Renal cortical epithelial cell (primary cell): ENCODE measurements around the gene DDX42. TPM values are rescaled to one million over a fixed set of nuclear protein-coding genes. Genes with fewer than 3 reads are reported as not detected.

Source experiments
- DNase-seq: peaks from one replicate; pipeline ENCODE4 v3.0.0-alpha.2; 2011; ENCODE audit warnings: low read depth
- total RNA-seq: library from RNA; depleted of rRNA; stranded (reverse); fragments of >200 nt; gene quantifications from 2 replicates; pipeline ENCODE4 v1.2.3, GENCODE V29; 2014

The DDX42 gene
- total RNA-seq, 1 donor from 2014 or later: 135 TPM

DNA sequence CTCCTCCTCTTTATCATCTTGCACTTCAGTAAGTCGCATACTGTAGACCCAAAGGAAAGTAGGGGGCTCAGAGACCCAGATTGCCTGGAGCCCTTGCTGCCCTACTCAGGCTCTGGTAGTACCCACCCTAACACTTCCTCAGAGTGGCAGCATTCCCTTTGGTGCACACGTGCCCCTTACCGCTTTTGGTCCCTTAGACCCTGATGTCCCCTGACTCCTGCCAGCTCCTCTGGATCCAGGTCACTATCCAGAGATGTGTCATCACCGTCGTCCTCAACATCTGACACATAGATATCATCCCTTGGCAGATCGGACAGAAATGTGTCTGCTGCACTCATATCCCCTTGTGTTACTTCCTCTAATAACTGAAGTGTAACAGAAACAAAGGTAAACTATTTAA is 47.8 kb downstream of the DDX42 start:
- DNase-seq: no peak

DNA sequence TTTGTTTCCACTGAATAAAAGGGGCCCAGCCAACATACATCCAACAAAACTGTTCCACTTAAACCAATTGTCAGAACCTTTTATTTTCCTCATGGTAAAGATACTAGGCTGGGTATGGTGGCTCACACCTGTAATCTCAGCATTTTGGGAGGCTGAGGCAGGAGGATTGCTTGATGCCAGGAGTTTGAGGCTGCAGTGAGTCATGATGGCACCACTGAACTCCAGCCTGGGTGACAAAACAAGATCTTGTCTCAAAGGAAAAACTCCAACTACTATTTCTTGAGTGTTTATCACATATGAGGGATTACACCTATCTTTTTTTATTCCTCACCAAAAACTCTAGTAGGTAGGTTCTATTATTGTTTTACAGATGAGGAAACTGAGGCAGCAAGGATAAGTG is 48.6 kb downstream of the DDX42 start:
- no peak for DNase-seq

DNA sequence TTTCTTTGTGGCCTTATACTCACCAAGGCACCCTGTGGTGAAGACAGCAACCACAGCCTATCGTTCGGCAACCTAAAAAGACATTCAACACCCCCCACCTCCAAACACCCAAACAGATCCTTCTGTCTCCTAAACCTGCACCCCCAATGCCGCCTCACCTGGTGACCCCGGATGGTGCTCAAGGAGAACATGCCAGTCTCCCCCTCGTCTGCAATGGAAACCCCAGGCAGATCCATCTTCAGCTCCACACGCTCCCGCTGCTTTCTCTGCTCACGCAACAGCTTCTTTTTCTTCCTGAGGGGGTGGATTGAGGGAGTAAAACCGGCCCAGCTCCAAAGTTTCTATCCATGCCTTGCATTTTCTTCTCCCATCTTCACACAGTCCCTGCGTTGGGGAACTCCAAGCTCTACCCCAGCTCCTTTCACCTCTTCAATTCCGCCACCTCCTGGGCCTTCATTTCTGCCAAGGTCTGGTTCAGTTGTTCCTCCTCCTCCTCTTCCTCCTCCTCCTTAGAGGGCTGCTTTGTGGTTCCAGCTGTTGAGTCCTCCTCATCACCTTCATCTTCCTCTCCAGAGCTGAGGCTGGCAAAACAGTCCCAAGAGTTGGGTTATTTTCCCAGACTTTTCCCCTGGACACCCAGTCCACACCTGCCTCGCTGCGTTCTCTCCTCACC is 49.8 kb downstream of the DDX42 start:
- DNase-seq: no peak

DNA sequence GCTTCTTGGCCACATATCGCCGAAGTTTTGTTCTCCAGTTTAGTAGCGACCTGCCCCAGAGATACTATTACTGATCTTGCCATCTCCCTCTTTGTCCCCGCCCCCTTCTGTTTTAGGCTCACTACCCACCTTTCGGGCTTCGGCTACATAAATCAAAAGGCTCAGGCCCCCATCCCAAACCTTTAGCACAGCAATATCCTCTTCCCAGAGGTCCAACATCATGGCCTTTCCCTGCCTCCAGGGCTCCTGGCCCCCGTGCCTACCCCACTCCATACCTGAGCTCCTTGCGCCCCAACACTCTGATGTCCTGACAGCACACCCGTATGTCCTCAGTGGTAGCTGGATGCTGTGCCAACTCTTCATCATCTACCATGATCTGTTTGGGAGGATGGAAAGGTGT is 50.4 kb downstream of the DDX42 start:
- no peak for DNase-seq

DNA sequence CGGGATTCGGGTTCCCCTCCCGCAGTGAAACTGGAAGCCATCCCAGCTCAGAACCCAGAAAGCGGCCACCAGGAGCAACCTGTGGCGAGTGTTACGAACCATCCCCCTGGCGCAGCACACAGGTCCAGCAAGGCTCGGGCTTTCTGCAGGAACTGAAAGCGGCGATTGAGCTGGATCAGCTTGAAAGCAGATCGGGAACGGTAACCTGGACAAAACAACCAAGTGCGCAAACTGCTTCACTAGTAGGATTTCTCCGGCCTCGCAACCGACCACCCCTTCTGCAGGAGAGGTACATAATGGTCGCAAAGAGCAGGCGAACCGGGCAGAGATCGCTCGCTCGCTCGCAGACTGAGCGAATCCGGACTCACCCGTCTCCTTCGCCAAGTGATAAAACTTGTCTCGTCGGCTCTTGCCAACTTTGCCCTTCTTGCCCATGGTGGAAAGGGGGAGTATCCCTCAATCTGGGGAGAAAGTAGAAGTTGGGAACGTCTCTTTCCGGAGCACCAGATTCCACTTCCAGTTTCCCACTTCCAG is 52.6 kb downstream of the DDX42 start:
- peak; percentile 26 for DNase-seq

DNA sequence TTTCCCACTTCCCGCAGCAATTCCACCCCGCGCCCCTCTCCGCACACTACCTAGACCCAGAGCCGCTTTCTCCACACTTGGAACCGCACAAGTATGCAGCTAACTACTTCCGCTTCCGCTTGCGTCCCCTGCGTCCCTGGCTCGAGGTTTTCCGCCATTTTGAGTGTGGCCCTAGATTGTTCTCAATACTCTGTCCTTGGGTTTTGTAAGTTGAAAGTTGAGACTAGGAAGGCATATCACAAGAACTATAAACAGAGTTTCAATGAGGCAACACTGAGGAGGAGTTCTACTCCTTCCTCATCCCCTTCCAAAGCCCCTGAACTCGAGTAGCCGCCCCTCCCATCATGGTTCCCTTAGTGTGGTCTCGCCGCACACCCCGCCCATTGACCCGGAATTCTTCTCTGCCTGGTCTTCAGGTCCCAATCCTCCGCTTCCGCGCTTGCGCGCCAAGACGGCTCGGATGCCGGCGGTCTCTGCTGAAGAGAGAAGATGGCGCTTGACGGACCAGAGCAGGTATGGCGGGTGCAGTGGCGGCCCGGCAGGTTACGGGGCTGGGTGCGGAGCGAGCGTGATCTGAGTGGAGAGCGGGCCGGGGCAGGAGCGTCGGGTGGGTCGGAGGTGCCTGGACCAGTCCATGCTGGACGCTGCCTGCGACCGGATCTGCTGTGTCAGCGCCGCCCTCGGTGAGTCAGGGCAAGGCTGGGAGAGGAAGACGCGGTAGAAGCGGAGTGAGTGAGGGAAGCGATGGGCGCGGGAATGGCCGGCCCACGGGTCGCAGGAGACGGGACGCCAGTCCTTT is 53.2 kb downstream of the DDX42 start, which contains the start of the genes FTSJ3 and PSMC5:
TSS of gene FTSJ3 (minus strand) at position 662 of the 799 bp plus-strand sequence. CDS start 761 bp downstream, outside the sequence.
TSS of gene PSMC5 (plus strand) at position 430 of the 799 bp plus-strand sequence. CDS start at position 490, 60 bp downstream.
- peak; percentile 93 for DNase-seq

DNA sequence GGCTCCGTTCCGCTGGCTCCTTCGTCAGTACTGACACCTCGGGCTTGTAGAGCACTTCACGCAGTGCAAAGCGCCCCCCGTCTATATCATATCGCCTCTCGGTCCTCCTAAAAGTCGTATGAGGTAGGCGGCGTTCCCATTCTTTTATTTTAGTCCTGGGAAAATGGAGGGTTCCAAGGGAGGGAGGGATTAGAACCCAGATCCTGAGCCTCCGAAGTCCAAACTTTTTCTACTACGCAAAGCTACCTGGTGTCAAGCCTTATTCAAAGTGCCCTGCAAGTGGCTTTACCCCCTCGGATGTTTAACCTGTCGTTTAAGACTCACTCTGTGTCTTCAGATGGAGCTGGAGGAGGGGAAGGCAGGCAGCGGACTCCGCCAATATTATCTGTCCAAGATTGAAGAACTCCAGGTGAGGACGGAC is 53.8 kb downstream of the DDX42 start:
- no peak for DNase-seq

DNA sequence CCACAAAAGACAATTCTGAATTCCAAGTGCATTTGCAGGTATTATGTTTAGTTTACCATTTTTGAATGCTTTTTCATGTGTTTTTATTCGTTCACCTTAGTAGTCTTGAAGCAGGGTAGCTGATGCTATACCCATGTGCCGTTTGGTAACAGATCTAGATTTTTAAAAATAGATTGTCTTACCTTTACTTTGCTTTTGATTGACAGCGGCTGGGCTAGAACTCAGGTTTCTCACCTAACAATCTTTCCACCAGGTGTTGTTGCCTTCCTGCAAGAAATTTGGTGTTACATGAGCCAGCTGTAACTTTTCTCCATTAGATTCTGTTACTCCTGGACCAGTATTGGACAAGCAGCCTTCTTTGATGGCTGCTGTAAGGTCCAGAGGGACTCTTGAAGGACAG is 55.0 kb downstream of the DDX42 start:
- no peak for DNase-seq

DNA sequence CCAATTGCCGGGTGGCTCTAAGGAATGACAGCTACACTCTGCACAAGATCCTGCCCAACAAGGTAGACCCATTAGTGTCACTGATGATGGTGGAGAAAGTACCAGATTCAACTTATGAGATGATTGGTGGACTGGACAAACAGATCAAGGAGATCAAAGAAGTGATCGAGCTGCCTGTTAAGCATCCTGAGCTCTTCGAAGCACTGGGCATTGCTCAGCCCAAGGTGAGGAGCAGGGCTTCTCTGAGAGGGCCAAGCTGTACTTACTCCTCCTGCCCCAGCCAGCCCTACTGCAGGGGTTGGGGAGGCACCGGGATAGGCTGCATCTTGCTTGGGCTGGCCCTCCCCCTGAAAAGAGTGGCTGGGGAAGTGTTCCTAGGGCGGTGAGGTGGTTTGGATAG is 56.3 kb downstream of the DDX42 start:
- DNase-seq: no peak

DNA sequence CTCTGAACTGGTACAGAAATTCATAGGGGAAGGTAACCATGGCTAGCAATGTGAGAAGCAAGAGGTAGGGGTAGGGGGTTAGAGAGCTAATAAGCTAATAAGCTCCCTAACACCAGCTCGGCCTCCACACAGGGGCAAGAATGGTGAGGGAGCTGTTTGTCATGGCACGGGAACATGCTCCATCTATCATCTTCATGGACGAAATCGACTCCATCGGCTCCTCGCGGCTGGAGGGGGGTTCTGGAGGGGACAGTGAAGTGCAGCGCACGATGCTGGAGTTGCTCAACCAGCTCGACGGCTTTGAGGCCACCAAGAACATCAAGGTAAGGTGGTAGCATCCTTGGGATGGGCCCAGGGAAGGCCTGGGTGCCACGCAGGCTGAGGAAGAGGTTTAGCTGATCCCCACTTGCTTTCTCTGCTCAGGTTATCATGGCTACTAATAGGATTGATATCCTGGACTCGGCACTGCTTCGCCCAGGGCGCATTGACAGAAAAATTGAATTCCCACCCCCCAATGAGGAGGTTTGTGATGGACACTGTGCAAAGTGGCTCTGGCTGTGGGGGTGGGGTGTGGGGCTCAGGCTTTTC is 57.0 kb downstream of the DDX42 start:
- DNase-seq: no peak

DNA sequence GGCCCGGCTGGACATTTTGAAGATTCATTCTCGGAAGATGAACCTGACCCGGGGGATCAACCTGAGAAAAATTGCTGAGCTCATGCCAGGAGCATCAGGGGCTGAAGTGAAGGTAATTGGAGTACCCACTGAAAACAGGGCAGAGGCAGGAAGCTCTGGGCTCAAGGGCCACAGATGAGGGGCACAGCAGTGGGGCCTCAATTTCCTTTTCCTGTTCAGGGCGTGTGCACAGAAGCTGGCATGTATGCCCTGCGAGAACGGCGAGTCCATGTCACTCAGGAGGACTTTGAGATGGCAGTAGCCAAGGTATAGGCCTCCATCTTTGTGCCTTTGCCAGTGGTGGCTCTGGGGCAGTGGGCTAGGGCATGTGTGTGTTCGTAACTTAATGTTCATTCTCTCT is 57.5 kb downstream of the DDX42 start:
- DNase-seq: no peak

DNA sequence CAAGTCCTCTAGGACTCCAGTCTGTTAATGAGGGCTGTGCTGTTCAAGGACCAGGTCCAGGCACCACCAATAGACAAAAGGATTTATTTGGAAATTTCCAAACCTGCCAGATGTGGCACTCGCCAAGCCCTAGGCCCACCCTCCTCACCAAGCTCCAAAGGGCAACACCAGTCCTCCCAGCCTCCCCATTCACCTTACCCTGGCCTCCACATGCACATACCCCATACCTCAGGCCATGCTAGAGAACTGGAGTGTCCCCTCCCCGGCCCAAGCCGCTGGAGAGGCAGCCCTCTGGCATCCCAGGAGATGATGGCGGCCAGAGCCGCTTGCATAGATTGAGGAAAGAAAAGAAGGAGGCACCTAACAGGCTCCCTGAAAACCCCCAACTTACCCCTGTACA is 58.0 kb downstream of the DDX42 start:
- no peak for DNase-seq

DNA sequence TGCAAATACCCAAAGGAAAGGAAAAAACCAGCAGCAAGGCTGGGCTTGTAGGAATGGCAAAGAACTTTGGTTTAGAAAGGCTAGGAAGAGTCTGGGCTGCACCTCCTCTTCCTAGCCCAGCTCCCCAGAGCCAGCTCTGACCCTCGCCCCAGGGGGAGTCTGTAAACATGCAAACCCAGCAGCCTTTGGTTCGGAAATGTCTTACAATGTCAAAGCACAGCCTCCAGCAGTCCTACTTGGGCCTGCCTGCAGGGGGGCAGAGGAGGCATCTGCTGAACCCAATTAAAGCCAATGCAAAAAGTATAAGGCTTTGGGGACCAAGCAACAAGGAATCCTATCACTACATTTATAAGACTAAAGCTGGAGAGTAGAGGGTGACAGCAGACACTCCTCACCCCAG is 58.5 kb downstream of the DDX42 start:
- DNase-seq: no peak

DNA sequence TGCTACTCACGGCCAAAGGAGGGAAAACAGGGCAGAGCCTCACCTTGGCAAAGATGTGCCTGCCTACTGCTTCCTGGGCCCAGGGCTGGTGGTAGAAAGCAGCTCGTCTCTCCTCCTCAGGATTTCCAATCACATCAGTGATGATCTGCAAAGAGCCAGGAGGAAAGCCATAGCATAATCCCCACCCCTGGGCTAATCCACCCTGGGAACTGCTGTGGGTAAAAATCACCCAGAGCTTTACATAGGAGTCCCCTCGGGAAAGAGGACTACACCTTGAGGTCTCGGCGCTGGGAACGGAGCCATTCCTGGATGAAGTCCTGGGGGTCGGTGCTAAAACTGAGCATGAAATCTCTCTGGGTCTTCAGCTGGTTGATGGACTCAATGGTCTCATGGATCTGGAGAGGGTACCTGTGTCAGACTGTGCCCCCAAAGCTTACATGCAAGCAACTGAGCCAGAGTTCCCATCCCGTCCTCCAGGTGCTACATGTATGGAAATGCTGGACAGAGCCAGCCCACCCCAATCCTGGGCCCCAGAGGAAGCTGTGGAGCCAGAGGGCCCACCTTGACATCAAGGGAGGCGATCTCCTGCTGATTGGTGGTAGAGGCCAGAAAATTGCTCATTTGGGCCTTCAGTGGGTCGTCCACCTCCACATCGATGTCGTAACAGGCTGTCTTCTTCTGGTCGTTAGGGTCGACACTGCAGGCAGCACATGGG is 59.2 kb downstream of the DDX42 start:
- no peak for DNase-seq

DNA sequence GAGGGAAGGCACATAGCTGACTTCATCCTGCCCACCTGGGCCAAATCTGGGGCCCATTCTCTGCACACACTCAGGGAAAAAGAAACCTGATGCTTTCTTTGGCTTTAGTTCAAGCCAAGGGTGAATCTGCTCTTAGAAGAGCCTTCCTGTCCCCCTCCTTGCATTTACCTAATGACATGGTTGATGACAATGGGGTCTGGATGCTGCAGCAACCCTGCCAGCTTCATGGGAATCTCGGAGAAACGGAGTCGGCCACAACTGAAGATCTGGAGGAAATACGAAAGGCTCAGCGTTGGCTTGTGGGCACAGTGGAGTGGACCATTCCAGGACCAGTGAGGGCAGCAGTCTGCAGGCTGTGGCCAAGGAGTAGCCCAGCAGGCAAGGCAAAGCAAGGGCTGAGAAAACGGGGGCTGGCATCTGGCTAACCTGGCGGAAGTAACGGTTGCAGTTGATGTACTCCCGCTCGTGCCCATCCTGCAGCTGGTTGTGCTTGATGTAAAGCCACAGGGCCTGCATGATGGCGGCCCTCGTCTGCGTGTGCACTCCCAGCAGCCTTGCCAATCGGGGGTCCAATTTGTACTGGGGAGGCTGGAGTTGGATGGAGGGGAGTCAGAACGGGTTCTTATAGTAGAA is 59.9 kb downstream of the DDX42 start:
- DNase-seq: no peak

DNA sequence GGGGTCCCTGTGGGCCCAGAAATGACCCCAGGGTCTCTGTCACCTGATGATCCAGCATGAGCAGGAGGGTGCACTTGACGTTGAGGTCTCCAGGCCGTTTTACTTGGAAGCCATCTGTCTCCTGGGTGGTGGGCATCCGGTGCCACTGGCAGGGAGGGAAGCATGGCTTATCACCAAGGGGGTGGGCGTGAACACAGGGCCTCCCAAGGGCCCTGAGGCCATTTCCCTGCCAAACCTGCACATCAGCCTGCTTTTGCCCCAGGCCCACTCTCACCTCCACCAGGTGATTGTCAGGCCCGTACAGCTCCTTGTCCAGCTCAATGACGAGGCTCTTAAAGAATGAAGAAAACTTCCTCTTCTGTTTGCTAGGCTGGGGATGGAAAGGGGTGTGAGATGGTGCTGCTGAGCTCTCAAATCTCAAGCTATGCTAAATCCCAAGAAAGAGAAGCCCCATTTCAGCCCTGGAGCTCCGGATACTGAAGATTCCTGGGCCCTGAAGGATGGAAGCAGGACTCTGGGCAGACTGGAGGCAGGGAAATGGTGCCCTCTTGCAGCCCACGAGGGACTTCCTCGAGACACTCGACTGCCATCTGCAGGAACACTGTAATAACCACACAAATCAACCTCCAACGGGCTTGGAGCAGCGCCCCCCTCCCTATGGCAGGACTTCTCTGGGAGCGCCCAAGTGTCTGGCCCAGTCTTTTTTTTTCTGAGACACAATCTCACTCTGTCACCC is 60.6 kb downstream of the DDX42 start:
- peak; percentile 85 for DNase-seq

DNA sequence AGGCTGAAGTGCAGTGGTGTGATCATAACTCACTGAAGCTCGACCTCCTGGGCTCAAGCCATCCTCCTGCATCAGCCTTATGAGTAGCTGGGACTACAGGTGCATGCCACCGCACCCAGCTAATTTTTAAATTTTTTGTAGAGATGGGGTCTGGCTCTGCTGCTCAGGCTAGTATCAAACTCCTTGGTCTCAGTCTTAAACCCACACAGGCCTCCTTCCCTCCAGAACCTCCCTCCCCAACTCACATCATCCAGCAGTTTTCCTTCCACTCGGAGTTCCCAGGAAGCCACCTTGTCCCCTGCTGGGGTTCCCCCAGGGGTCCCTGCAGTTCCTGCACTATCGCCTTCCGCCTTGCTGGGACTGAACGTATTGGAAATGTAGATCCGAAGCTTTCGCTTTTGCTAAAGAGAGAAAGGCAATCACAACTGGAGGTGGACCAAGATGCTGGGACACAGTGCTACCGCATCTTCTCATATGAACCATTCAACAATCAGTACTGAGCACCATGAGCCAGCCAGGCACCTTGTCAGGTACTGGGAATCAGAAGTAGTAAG is 61.3 kb downstream of the DDX42 start:
- no peak for DNase-seq

DNA sequence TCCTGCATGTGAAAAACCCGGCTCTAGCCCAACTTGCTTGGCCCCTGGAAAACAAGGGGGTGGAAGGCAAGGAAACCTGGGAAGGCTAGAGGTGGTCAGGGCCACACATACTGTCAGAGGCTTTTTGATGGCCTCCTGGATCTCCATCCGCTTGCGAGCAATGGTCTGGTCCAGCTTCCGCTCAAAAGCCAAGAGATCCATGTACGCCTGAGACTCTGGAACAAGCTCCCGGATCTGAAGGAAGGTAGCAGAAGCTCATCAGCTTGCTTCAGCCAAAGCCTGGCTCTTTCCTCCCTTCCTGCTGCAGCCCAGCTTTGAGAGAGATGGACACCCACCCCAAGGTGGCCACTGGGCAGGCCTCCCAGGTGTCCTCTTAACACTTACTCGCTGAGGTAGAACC is 62.8 kb downstream of the DDX42 start:
- DNase-seq: no peak

DNA sequence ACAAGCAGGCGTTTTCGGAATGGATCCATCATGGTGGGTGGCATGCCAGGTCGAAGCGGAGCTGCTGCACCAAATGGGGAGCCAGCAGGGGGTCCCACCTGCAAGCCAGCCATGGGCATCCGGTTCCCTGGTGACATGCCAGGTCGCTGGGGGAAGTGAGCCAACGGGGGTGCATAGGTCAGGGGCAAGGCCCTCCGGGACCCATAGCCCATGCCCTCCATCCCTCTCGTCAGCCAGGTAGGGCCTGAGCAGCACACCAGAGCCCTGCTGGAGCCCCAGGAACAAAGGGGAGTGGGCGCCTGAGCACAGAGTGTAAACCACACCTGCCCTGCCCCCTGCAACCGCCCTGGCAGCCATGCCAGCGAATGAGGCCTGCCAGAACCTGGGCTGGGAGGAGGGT is 63.5 kb downstream of the DDX42 start:
- no peak for DNase-seq

DNA sequence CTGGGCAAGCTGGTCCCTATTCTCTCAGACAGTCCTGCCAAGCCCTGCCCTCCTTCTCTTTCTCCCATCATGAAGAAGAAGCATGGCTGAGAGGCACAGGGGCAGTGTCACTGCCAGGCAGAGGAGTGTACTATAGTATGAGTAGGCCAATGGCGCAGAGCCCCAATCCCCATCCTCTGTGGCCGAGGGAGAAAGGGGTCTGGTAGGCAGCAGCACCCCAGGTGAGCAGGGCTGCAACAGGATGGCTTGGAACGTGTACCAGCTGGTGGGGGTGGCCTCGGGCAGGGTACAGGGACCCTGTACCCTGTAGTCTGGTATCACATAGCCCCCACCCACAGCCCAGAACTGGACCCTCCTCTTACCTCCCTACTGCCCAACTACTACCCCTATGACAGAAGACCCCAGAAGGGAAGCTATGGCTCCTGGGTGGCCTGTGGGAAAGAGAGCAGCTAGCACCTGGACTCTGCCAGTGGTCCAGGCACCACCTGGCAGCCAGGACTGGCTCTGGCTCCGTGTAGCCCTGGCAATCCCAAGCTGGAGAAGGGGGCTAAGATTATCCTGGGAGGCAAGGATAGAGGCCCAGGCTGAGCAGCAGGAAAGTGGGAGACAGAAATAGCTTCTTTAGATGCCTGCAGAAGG is 64.1 kb downstream of the DDX42 start:
- no peak for DNase-seq
